Measurements from ENCODE around the gene TAS2R7. TPM values are rescaled to one million over a fixed set of nuclear protein-coding genes. Genes with fewer than 3 reads are reported as not detected.

TAS2R7 gene
- polyA plus RNA-seq, 1 of the 3 experiments (the other 2 are of a cell fraction) = not detected

GRCh38 chr12:10851243-10851858 is 48.9 kb upstream of the TAS2R7 start:
- Histone ChIP-seq H3F3A (replicated peaks; ENCODE audit: insufficient read depth) (no peaks in the 10 kb centered on the region), H3K9me3 (no peaks in the 10 kb centered on the region), H3K9ac (no peak overlapping the region), H4K20me1 (ENCODE audit: insufficient read depth) (no peaks in the 10 kb centered on the region), H2AFZ (ENCODE audit: low read depth) (no peak overlapping the region), H3K9me2 (no peaks in the 10 kb centered on the region), H3K27ac (ENCODE audit: low read depth in 2 of 2, low read length in 1 of 2) (no peak overlapping the region), H3K79me2 (ENCODE audit: insufficient read depth) (no peaks in the 10 kb centered on the region), H3K4me1 (ENCODE audit: control insufficient read depth in 1 of 2, insufficient read depth in 2 of 2, low read depth in 1 of 2, low read length in 1 of 2) (peaks cover 0 to 3% of the 10 kb centered on the region in 2 experiments; a peak in 1 of 4 replicates), H3K27me3 (ENCODE audit: insufficient read depth) (no peaks in the 10 kb centered on the region), H3K36me3 (replicated peaks in 1 of 2; ENCODE audit: control insufficient read depth in 1 of 2, insufficient read depth in 2 of 2, low read length in 1 of 2) (peaks cover 12 to 17% of the 10 kb centered on the region in 2 experiments), H3K4me2 (no peak overlapping the region), H3K4me3 (ENCODE audit: low read depth in 2 of 2, low read length in 1 of 2) (no peak overlapping the region)
- POLR2A ChIA-PET = no interaction called here
- DNase-seq = no peak
- no peak for TF ChIP-seq PBX3 (IDR thresholded peaks at IDR 0.05)
- TF ChIP-seq MEF2A (IDR thresholded peaks at IDR 0.05; ENCODE audit: borderline replicate concordance, low read depth) = no peak
- TF ChIP-seq FOXJ3 (CRISPR knock-in tag; IDR thresholded peaks at IDR 0.05) = no peak
- TF ChIP-seq MAX (IDR thresholded peaks at IDR 0.05; ENCODE audit: low read depth) = no peak
- no peak for TF ChIP-seq GATA2 (CRISPR knock-in tag; IDR thresholded peaks at IDR 0.05)
- no peak for TF ChIP-seq IRF3 (IDR thresholded peaks at IDR 0.05; ENCODE audit: low read depth, low read length)
- TF ChIP-seq USF1 (IDR thresholded peaks at IDR 0.05; ENCODE audit: borderline replicate concordance, low read depth) = no peak
- no peak for TF ChIP-seq RAD21 (IDR thresholded peaks at IDR 0.05; ENCODE audit: low read length)
- WGBS (ENCODE audit: low lambda C conversion rate) = 84% methylated on average over 4 of the region's 4 CpGs
- CTCF ChIA-PET = no interaction called here

- no peak for DNase-seq
- peaks cover 0 to 3% of the 10 kb centered on the region in 2 experiments; a peak in 1 of 4 replicates for H3K4me1 ChIP-seq (ENCODE audit: control insufficient read depth in 1 of 2, insufficient read depth in 2 of 2, low read depth in 1 of 2, low read length in 1 of 2)
- H2AFZ ChIP-seq (ENCODE audit: low read depth) = no peak within 1 kb of the TSS
- ChIA-PET CTCF (no interaction called here), POLR2A (no interaction called here)
- no peaks in the 10 kb centered on the region for H3F3A ChIP-seq (replicated peaks; ENCODE audit: insufficient read depth)
- no peaks in the 10 kb centered on the region for H3K27me3 ChIP-seq (ENCODE audit: insufficient read depth)
- no peaks in the 10 kb centered on the region for H4K20me1 ChIP-seq (ENCODE audit: insufficient read depth)
- H3K9me2 ChIP-seq = no peaks in the 10 kb centered on the region
- TF ChIP-seq FOXJ3 (CRISPR knock-in tag; IDR thresholded peaks at IDR 0.05) (no peak), SMC3 (IDR thresholded peaks at IDR 0.05; ENCODE audit: low read depth, low read length) (no peak), REST (IDR thresholded peaks at IDR 0.05; ENCODE audit: low read depth, low read length) (no peak), TEAD4 (IDR thresholded peaks at IDR 0.05; ENCODE audit: borderline replicate concordance, insufficient read depth) (no peak), USF1 (IDR thresholded peaks at IDR 0.05; ENCODE audit: borderline replicate concordance, low read depth) (no peak), TAF1 (IDR thresholded peaks at IDR 0.05; ENCODE audit: borderline replicate concordance, low read depth, low read length) (no peak), RXRA (IDR thresholded peaks at IDR 0.05; ENCODE audit: borderline replicate concordance, low read depth) (no peak), RCOR1 (IDR thresholded peaks at IDR 0.05; ENCODE audit: low read length) (no peak), EP300 (IDR thresholded peaks at IDR 0.05; ENCODE audit: borderline replicate concordance in 1 of 2, low read depth in 1 of 2, low read length in 1 of 2) (no peak), CHD2 (IDR thresholded peaks at IDR 0.05; ENCODE audit: low read length, partially characterized antibody) (no peak), FOXM1 (IDR thresholded peaks at IDR 0.05; ENCODE audit: low read depth) (no peak), MEF2A (IDR thresholded peaks at IDR 0.05; ENCODE audit: borderline replicate concordance, low read depth) (no peak), ELF1 (IDR thresholded peaks at IDR 0.05) (no peak), SIN3A (IDR thresholded peaks at IDR 0.05; ENCODE audit: borderline replicate concordance, low read depth, low read length) (no peak)
- no peak within 1 kb of the TSS for H3K4me3 ChIP-seq (ENCODE audit: low read depth in 2 of 2, low read length in 1 of 2)
- H3K9me3 ChIP-seq = no peaks in the 10 kb centered on the region
- H3K27ac ChIP-seq (ENCODE audit: low read depth in 2 of 2, low read length in 1 of 2) = no peak within 1 kb of the TSS
- no peak within 1 kb of the TSS for H3K4me2 ChIP-seq
- H3K9ac ChIP-seq = no peak within 1 kb of the TSS
- 95% methylated on average over 4 of the region's 4 CpGs for WGBS (ENCODE audit: low lambda C conversion rate)
- peaks cover 5 to 14% of the 10 kb centered on the region in 2 experiments for H3K36me3 ChIP-seq (replicated peaks in 1 of 2; ENCODE audit: control insufficient read depth in 1 of 2, insufficient read depth in 2 of 2, low read length in 1 of 2)
- H3K79me2 ChIP-seq (ENCODE audit: insufficient read depth) = no peaks in the 10 kb centered on the region
Observed at GRCh38 chr12:10849425-10849878, 47.0 kb upstream of the TAS2R7 start, which contains the start of gene PRR4. Gene PRR4, minus strand, starts transcription at chr12:10849475. Its CDS starts 38 bp downstream, at chr12:10849437.

Measured in SK-N-SH (cell line).